ENCODE data around the gene PER1. TPM values are rescaled to one million over a fixed set of nuclear protein-coding genes. Genes with fewer than 3 reads are reported as not detected.

The PER1 gene
- total and polyA plus RNA-seq, 9 of the 15 experiments (the other 6 are each of a cell fraction or from before 2014, with no cell fraction given): 0.13 to 26.0 (median 3.4) TPM

- TF ChIP-seq ARID4B (CRISPR knock-in tag; IDR thresholded peaks at IDR 0.05) (peak; percentile 14; the same call in 1 of the 2 replicates), POLR2A (conservative IDR thresholded peaks at IDR 0.05) (peak; percentile 43; the same call in 1 of the 2 replicates), ARID2 (IDR thresholded peaks at IDR 0.05) (no peak), THAP7 (CRISPR knock-in tag; IDR thresholded peaks at IDR 0.05) (no peak), MNT (conservative IDR thresholded peaks at IDR 0.05) (peak; percentile 45 to 70; a peak in 3 of 4 replicates), CAMTA2 (CRISPR knock-in tag; conservative IDR thresholded peaks at IDR 0.05) (no peak), L3MBTL2 (IDR thresholded peaks at IDR 0.05) (peak; percentile 41; the same call in 1 of the 2 replicates), RB1 (IDR thresholded peaks at IDR 0.05; ENCODE audit: low read depth) (no peak), SREBF2 (CRISPR knock-in tag; IDR thresholded peaks at IDR 0.05) (no peak)
- TF ChIP-seq, protein P1, sequence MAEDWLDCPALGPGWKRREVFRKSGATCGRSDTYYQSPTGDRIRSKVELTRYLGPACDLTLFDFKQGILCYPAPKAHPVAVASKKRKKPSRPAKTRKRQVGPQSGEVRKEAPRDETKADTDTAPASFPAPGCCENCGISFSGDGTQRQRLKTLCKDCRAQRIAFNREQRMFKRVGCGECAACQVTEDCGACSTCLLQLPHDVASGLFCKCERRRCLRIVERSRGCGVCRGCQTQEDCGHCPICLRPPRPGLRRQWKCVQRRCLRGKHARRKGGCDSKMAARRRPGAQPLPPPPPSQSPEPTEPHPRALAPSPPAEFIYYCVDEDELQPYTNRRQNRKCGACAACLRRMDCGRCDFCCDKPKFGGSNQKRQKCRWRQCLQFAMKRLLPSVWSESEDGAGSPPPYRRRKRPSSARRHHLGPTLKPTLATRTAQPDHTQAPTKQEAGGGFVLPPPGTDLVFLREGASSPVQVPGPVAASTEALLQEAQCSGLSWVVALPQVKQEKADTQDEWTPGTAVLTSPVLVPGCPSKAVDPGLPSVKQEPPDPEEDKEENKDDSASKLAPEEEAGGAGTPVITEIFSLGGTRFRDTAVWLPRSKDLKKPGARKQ (CRISPR knock-in tag; IDR thresholded peaks at IDR 0.05): no peak
- TF ChIP-seq, protein P2, sequence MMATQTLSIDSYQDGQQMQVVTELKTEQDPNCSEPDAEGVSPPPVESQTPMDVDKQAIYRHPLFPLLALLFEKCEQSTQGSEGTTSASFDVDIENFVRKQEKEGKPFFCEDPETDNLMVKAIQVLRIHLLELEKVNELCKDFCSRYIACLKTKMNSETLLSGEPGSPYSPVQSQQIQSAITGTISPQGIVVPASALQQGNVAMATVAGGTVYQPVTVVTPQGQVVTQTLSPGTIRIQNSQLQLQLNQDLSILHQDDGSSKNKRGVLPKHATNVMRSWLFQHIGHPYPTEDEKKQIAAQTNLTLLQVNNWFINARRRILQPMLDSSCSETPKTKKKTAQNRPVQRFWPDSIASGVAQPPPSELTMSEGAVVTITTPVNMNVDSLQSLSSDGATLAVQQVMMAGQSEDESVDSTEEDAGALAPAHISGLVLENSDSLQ (IDR thresholded peaks at IDR 0.05): peak; percentile 71
- TF ChIP-seq, protein P3, sequence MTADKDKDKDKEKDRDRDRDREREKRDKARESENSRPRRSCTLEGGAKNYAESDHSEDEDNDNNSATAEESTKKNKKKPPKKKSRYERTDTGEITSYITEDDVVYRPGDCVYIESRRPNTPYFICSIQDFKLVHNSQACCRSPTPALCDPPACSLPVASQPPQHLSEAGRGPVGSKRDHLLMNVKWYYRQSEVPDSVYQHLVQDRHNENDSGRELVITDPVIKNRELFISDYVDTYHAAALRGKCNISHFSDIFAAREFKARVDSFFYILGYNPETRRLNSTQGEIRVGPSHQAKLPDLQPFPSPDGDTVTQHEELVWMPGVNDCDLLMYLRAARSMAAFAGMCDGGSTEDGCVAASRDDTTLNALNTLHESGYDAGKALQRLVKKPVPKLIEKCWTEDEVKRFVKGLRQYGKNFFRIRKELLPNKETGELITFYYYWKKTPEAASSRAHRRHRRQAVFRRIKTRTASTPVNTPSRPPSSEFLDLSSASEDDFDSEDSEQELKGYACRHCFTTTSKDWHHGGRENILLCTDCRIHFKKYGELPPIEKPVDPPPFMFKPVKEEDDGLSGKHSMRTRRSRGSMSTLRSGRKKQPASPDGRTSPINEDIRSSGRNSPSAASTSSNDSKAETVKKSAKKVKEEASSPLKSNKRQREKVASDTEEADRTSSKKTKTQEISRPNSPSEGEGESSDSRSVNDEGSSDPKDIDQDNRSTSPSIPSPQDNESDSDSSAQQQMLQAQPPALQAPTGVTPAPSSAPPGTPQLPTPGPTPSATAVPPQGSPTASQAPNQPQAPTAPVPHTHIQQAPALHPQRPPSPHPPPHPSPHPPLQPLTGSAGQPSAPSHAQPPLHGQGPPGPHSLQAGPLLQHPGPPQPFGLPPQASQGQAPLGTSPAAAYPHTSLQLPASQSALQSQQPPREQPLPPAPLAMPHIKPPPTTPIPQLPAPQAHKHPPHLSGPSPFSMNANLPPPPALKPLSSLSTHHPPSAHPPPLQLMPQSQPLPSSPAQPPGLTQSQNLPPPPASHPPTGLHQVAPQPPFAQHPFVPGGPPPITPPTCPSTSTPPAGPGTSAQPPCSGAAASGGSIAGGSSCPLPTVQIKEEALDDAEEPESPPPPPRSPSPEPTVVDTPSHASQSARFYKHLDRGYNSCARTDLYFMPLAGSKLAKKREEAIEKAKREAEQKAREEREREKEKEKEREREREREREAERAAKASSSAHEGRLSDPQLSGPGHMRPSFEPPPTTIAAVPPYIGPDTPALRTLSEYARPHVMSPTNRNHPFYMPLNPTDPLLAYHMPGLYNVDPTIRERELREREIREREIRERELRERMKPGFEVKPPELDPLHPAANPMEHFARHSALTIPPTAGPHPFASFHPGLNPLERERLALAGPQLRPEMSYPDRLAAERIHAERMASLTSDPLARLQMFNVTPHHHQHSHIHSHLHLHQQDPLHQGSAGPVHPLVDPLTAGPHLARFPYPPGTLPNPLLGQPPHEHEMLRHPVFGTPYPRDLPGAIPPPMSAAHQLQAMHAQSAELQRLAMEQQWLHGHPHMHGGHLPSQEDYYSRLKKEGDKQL (CRISPR knock-in tag; IDR thresholded peaks at IDR 0.05; ENCODE audit: borderline replicate concordance): no peak
Measured at GRCh38 chr17:8153957-8154607, 1.9 kb upstream of the PER1 start (continued).

All from K562 (cell line).